NCI-H2171 (cell line): ENCODE results near the gene TCTN2.

Source experiments
- DNase-seq: peaks from one replicate; lab custom pipeline; 2025; lab: John Stamatoyannopoulos, UW

TCTN2 gene

DNA sequence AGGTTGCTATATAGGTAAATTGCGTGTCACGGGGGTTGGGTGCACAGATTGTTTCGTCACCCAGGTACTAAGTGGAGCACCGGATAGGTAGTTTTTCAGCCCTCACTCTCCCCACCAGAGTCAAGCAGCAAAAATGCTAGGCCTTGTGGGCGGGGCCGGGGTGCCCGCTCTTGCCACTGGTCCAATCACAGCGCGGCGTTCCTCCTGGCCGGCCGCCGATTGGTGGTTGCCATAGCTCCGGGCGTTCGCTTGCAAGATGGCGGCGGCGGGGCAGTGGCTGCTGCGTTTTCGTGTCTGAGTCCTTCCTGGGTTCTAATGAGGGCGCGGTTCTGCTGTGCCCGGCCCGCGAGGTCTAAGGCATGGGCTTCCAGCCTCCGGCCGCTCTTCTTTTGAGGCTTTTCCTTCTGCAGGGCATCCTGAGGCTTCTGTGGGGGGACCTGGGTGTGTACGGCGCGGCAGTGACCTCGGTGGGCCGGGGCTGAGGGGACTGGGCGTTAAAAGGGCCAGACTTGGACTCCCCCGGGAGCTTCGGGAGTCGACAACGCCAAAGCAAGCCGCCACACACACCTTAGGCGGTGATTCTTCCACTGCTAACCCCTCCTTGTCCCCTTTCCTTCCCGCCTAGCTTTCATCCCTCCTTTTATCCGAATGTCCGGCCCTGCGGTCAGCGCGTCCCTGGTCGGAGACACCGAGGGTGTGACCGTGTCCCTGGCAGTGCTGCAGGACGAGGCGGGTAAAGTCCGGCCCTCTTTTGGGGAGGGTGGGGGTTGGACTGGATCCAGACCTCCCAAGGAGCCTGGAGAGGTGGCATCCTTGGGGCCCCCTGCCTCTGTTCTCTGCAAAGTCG, at the start of gene TCTN2:
TCTN2 (plus strand) TSS at position 232 of the 847 bp plus-strand sequence; CDS start at position 360, 128 bp downstream.
- peak; percentile 91 for DNase-seq

DNA sequence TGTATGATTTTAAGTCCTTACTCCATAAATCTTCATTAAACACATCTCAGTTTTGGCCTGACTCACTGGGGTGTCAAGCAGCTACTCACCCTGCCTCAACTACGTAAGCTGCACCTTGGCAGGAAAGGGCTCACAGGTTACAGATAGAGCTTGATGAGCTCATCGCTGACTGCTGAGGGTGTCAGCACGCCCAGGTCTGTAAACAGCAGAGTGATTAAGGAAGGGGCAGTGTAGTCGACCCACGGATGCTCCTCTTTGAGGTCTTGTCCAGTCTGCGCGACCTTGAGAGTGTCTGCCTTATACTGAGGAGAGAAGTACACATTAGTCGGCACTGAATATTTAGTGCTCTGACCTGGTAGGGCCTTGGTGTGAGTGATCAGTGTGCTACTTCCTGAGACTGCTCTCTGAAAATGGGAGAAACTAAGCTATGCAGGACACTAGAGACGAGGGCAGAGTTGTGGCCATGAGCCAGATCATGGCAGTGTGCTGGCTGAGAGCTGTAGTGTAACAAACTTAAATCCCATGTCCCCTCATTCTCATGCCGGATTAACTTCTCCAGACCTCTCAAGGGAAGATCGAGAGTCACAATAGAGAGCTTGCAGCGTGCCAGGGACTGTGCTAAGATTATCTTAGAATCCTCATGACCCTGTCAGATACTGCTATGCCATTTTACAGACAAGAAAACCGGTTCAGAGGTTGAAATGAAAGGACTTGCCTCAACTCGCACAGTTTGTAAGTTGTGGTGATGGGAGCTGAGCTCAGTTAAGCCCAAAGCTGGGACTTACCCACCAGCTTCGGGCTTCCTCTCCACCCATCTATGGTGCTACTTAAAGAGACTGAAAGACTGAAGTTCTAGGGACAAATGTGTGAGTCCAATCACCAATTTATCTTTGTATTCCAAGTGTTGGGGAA, 49.0 kb upstream of the TCTN2 start:
- DNase-seq: no peak

DNA sequence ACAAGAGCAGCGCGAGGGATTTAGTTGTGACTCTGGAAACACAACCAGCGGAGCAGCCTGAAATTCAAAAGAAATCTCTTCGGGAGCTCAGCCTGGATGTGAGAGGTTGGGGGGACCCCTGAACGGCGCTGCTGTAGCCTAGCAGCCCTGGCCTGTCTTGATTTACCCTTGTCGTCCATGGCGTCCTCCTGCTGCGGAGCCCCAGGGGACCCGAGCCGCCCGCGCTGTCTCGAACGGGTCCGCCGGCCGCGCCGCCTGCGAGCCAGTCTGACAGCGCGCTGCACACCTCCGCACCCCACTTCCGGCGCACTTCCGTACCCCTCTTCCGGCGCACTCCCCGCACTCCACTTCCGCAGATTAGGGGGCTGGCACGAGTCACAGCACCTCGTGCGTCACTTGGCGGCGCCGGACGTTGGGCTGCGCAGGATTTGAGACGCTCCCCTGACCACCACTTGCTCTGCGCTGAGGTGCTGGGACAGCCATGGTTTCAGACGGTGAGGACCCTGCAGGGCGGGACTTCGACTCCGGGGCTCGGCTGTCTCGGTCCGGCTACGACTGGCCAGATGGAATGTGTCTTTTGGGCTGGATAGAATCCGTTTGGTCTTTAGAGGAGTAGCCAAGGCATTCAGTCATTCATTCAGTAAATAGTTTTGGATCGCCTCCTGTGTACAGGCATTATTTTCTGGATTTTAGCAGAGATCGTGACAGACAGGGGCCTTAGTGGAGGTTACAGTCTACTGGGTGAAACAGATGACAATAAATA, 37.4 kb upstream of the TCTN2 start, which contains the start of the genes EIF2B1 and GTF2H3:
EIF2B1 (minus strand) TSS at position 308 of the 763 bp plus-strand sequence; CDS start at position 179, 129 bp downstream.
GTF2H3 (plus strand) TSS at position 451 of the 763 bp plus-strand sequence; CDS start at position 482, 31 bp downstream.
- DNase-seq: peak; percentile 96

DNA sequence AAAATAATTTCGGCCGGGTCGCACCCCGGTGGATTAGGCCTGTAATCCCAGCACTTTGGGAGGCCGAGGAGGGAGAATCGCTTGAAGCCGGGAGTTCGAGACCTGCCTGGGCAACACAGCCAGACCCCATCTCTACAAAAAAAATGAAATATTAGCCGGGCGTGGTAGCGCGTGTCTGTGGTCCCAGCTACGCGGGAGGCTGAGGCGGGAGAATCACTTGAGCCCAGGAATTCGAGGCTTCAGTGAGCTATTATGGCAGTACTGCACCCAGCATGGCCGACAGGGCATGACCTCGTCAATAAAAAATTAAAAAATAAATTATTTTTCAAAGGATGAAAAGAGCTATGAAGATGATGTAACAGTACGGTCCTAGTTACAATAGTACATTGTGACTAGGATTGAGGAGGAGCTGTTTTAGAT, 36.8 kb upstream of the TCTN2 start:
- DNase-seq: no peak

DNA sequence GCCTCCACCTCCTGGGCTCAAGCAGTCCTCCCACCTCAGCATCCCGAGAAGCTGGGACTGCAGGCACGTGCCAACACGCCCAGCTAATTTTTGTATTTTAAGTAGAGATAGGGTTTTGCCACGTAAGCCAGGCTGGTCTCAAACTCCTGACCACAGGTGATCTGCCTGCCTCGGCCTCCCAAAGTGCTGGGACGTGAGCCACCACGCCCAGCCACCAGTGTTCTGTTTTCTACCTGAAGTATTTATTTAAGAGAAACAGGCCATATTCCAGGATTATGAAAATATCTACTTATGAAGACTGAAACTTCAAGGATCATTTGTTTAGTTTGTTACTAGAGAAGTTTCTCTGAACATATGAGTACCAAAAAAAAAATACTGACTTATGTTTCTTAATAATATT, 27.0 kb upstream of the TCTN2 start:
- DNase-seq: no peak

DNA sequence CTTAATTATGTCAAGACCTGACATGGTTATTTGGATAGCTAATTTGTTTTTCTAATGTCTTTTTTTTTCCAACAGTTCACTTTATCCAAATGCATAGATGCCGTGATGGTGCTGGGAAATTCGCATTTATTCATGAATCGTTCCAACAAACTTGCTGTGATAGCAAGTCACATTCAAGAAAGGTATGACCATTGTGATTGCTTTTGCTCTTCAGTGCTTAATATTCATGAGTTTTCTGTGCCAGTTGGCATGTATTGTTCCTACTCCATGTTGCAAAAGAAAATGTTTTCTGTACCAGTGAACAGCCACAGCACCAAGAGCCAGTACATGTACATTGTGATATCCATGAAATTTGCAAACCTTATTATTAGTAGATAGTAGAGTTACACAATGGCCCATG, 25.5 kb upstream of the TCTN2 start:
- DNase-seq: no peak

DNA sequence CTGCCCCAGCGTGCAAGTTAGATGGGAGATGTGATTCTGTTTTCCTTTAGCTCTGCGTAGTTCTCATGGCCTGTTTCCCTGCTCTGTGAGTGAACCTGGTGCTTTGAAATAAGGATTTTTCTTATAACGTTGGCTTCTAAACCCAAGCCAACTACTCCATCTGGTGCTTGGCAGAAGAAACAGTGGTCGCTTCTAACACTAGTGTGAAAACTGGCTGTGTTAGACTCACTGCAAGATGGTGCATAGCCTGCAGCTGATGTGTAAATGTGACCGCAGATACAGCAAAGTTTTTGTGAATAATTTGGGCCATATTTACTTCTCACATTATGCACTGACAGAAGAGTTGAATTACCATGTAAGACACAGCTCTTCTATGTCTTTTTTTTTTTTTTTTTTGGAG, 25.0 kb upstream of the TCTN2 start:
- DNase-seq: no peak

DNA sequence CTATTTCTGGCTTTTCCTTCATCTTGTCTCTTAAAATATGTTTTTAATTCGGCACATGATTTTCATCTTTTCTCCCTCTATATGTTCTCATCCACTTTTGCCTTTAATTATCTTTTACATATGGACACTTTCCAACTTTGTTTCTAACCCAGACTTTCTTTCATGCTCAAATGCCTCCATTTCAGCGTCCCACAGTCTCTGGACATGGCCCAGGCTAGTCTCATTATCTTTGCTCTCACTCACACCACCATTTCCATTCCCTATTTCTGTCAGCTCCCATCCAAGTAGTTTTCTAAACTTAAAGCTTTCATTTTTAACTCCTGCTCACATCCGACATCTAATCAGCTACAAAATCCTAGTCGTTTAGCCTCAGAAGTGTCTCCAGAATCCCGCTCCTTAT, 22.5 kb upstream of the TCTN2 start:
- no peak for DNase-seq

DNA sequence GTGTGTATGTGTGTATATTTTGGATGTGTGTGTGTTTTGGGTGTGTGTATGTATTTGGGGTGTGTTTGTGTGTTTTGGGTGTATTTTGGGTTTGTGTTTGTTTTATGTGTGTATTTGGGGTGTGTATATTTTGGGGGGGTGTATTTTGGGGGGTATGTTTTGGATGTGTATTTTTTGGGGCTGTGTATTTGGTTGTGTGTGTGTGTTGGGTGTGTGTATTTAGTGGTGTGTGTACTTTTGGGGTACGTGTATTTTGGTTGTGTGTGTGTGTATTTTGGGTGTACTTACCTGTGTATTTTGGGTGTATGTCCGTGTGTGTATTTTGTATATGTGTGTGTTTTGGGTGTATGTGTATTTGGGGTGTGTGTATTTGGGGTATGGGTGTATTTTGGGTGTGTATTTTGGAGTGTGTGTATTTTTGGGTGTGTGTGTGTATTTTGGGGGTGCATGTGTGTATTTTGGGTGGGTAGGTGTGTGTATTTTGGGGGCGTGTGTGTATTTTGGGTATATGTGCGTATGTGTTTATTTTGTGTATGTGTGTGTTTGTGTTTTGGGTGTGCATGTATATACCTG, 16.7 kb upstream of the TCTN2 start:
- no peak for DNase-seq

DNA sequence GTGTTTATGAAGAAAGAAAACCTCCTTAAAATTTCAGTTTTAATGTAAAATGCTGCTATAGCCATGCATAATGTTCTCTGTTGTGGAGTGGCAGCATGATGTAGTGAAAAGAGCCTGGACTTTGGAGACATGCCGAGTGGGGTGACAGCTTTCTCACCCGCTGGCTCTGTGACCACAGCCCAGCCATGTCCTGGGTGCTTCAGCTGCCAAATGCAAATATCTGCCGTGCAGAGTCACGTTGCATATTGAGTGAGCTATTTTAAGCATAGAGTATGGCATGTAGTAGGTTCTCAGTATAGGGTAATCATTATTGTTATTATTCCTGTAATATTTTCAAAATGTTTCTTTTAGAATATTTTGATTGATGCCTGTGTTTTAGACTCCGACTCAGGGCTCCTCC, 15.5 kb upstream of the TCTN2 start:
- no peak for DNase-seq

DNA sequence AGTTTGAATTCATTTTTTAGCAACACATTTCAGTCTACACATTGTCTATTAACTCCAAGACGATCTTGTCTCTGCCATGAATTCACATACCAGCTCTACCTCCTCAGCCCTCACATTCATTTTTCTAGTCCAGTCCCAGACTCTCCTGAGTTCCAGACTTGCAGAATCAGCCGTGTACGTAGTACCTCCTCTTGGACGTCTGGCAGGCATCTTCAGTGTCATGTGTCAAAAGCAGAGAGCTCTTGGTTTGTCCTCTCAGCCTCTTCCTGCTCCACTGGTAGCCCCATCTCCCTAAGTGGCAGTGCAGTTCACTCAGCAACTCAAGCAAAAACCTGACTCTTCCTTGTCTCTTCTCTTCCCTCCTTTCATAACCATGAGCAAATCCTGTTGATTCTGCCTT, 14.5 kb upstream of the TCTN2 start:
- no peak for DNase-seq

DNA sequence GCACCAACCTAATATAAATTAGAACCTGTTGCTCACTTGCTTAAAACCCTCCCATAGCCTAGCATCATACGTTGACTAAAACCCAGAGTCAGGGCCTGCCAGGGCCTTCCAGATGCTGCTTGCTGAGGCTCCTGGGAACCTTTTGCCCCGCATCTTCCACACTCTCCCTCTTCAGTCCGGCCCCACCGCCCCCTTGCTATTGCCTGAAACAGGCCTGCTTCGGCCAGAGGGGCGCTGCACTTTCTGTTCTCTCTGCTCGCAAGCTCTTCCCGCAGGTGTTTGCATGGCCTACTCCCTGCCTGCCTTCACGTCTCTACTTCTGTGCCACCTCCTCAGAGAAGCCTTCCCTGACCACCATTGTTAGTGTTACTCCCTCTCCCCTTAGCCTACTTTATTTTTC, 13.7 kb upstream of the TCTN2 start:
- DNase-seq: no peak

DNA sequence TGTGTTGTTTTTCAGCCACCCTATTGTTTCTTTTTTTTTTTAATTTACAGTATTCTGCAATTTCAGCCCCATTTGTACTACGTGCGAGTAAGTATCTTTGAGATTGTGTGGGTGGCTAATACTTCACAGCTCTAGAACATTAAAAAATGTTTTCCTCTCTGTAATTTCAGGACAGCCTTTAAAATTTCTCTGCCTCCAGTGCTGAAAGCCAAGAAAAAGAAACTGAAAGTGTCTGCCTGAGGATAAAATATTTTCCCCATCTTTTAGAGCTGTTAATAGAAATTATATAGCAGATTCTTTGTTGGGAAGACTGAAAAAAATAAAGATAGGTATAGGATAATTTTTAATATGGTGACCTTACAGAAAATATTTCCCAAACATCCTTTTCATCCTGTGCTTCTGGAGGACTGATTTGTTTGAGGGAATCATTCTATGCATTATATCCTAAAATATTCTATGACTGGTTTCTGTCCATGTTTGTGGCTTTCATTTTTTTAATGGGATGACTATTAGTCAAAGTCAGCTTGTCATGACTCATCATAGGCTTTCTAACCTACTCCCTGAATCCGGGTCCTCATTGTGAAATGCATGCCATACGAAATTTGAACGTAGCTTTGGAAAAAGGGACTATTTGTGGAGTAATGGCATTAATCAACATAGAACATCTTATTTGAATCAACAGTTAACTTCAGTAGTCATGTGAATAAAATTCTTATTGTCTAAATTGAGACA, 10.8 kb upstream of the TCTN2 start:
- DNase-seq: no peak

DNA sequence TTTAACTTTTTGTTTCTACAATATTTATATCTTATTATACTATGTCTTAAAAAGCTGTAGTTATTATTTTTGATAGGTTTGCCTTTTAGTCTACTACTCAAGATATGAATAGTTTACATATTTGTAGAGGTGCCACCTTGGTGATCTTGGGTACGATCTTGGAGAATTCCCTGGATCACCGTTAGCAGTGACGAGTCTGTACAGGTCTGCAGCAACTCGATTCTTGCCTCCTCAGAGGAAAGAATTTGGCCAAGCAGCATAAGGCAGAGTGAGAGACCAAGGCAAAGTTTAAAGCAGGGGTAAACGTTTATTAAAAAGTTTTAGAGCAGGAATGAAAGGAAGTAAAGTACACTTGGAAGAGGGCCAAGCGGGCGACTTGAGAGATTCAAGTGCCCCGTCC, 3.1 kb upstream of the TCTN2 start:
- no peak for DNase-seq

DNA sequence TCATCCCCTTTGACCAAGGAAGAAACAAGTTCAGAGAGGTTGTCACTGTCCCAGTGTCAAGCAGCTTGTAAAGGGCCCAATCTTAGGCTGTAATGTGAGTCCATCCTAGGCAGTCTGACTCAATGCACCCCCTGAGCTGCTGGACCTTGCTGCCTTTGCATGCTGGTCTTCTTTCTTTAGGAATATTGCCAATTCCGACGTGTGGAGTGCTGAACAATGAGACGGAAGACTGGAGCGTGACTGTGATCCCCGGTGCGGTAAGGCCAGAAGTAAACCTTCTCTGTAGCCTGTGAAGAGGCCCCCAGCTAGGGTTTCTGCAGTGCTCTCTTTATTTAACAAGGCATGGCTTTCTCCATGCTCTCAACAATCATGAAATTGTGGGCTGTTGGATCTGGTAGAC, 963 bp downstream of the TCTN2 start:
- no peak for DNase-seq

DNA sequence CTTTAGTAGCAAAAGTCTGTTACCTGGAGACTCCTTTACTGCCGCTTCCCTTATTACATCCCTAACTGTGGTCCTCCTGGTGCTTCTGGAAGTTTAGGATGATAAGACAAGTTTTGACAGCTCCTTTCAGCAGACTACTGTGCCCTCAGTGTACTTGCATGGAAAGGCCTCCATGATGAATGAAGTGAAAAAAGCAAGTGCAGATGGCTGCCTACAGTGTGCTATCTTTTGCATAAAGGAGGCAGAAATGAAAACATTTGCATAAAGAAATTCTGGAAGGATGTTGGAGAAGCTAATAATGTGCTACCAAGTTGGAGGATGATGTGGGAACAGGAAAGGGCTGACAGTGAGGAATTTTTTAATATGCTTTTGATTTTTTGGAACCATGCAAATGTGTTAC, 4.5 kb downstream of the TCTN2 start:
- DNase-seq: no peak

DNA sequence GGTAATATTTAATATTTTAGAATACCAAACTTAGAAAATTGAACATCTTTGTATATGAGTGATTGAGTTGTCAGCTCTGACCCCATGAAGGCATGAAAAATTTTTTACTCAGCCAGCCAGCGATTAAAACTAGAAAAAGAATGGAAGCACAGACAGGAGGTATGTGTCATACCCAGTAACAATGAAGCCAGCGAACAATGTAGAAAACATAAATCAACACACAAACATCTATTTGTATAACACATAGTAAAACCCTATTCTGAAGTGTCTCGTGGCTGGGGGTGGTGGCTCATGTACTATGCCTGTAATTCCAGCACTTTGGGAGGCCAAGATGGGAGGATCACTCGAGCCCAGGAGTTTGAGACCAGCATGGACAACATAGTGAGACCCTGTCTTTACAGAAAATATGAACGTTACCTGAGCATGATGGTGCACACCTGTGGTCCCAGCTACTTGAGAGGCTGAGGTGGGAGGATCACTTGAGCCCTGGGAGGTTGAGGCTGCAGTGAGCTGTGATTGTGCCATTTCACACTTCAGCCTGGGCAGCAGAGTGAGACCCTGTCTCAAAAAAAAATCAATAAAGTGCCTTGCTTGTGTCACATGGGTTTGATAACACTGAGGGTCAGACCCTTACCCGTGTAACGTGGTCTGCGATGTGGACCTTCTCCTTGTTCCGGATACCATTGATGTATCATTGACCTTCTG, 5.9 kb downstream of the TCTN2 start:
- DNase-seq: no peak

DNA sequence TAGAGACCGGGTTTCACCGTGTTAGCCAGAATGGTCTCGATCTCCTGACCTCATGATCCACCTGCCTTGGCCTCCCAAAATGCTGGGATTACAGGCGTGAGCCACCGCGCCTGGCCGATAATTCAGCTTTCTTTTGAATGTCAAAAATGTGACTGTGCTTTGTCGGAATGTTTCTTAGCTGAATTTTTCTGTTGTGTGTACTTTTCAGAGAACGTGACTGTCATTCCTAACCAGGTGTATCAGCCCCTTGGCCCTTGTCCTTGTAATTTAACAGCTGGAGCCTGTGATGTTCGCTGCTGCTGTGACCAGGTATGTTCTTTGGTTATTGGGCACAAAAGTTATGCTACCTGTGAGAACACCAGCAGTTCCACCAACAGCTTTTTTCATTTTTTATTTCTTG, 8.1 kb downstream of the TCTN2 start:
- DNase-seq: no peak

DNA sequence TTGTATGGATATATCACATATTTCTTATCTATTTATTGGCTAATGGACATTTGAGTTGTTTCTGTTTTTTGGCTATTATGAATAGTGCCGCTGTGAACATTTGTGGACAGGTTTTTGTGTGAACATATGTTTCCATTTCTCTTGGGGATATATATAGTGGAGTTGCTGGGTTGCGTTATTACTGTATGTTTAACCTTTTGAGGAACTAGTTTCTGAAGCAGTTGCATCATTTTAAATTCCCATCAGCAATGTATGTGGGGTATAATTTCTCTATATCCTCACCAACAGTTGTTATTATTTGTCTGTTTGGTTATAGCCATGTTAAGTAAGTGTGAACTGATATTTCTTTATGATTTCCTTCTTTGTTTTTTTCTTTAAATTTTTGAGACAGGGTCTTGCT, 10.7 kb downstream of the TCTN2 start:
- DNase-seq: no peak

DNA sequence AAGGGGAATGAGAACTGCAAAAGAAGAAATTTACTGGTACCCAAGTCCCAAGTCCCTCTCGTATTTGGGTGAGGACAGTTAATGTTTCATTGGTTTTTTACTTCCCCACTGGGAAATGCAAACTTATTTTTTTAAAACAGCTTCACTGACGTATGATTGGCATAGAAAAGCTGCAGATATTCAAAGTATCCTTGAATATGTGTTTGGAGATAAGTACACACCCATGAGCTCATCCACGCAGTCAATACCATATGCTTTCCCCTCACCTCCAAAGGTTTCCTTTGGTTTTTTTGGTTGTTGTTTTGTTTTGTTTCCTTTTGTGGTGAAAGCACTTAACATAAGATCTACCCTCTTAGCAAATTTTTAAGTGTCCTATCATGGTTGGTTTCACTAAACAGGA, 13.1 kb downstream of the TCTN2 start:
- DNase-seq: no peak
